Measurements from ENCODE around the gene SNRPB. TPM values are rescaled to one million over a fixed set of nuclear protein-coding genes. Genes with fewer than 3 reads are reported as not detected.

SNRPB gene
- total RNA-seq, 1 experiment from 2014 or later = 349 TPM

DNA sequence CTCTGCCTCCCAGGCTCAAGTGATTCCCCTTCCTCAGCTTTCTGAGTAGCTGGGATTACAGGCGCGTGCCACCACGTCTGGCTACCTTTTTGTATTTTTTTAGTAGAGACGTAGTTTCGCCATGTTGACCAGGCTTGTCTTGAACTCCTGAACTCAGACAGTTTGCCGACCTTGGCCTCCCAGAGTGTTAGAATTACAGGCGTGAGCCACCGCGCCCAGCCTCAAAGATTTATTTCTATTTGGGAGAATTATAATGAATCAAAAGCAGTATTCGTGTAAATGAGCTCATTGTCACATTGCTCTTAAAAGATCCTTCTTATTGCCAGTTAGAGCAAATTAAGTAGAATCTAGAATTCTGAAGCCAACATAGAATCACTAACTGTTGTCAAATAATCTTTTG, 47.5 kb upstream of the SNRPB start:
- Histone ChIP-seq H4K20me1 (ENCODE audit: insufficient read depth) (no peaks in the 10 kb centered on the region), H3K27ac (no peak overlapping the region), H3K4me3 (no peak overlapping the region), H3K36me3 (ENCODE audit: low read depth) (no peaks in the 10 kb centered on the region), H3K9me3 (ENCODE audit: insufficient read depth, low read depth) (no peaks in the 10 kb centered on the region), H3K9me2 (ENCODE audit: insufficient read depth) (no peaks in the 10 kb centered on the region), H3K27me3 (ENCODE audit: insufficient read depth, low read depth) (no peaks in the 10 kb centered on the region), H3K79me2 (ENCODE audit: low read depth) (no peaks in the 10 kb centered on the region), H3K4me1 (replicated peaks; ENCODE audit: insufficient read depth) (no peaks in the 10 kb centered on the region), H2AFZ (no peak overlapping the region), H3K4me2 (no peak overlapping the region), H3F3A (ENCODE audit: insufficient read depth, low read depth) (no peaks in the 10 kb centered on the region)
- no TSS peak for BruUV-seq (replicated peaks)
- TF ChIP-seq EZH2 (IDR thresholded peaks at IDR 0.05; ENCODE audit: low read depth) = no peak
- TF ChIP-seq, protein P1, sequence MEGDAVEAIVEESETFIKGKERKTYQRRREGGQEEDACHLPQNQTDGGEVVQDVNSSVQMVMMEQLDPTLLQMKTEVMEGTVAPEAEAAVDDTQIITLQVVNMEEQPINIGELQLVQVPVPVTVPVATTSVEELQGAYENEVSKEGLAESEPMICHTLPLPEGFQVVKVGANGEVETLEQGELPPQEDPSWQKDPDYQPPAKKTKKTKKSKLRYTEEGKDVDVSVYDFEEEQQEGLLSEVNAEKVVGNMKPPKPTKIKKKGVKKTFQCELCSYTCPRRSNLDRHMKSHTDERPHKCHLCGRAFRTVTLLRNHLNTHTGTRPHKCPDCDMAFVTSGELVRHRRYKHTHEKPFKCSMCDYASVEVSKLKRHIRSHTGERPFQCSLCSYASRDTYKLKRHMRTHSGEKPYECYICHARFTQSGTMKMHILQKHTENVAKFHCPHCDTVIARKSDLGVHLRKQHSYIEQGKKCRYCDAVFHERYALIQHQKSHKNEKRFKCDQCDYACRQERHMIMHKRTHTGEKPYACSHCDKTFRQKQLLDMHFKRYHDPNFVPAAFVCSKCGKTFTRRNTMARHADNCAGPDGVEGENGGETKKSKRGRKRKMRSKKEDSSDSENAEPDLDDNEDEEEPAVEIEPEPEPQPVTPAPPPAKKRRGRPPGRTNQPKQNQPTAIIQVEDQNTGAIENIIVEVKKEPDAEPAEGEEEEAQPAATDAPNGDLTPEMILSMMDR (conservative IDR thresholded peaks at IDR 0.05) = no peak
- no peak for DNase-seq
- intact Hi-C loops (cut with micrococcal nuclease; ENCODE audit: unreplicated experiment) = no loop called here
- POLR2A ChIA-PET (ENCODE audit: unreplicated experiment) = interaction anchor here (0.6 kb wide), 1 partner anchor 148 kb away, joined by 3 read pairs; no protein-coding TSS in a partner anchor
- CTCF ChIA-PET = interaction anchor here (0.6 kb wide), 2 partner anchors 175 to 204 kb away, joined by 3 to 6 read pairs; partner anchors contain the start of gene EBF4

DNA sequence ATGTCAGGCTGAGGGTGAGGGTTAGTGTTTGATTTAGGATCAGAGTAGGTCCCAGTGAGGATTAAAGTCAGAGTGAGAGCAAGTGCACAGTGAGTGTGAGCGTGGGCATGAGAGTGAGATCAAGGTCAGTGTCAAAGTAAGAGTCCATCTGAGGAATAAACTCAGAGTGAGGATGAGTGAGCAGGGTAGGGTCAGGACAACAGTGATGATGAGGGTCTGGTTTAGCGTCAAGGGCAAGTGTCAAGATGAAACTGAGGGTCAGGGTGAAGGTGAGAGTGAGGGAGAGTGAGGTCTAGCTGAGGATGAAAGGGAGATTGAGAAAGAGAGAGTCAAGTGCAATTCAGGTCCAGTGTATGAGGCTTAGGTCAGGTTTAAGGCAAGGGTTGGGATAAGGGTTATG, 45.8 kb upstream of the SNRPB start:
- CTCF ChIA-PET = no interaction called here
- H3K9me3 ChIP-seq (ENCODE audit: insufficient read depth, low read depth) = no peaks in the 10 kb centered on the region
- intact Hi-C loops (cut with micrococcal nuclease; ENCODE audit: unreplicated experiment) = no loop called here

DNA sequence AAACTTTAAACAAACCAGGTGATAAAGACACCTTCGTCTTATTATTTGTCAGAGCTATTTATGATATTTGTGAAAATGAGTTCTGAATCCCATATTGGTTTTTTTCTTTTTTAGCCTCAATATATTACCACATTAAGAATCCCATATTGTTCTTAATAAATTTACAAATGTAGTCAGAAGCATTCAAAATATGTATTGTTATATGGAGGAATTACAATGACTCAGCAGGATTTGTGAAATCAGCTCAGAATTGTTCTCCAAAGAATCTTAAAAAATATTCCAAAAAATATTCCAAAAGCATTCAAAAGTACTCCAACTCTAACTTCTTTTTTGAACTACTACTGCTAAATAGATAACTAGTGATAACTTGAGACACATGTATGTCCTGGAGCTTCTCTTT, 44.6 kb upstream of the SNRPB start:
- Histone ChIP-seq H3K9me2 (ENCODE audit: insufficient read depth) (no peaks in the 10 kb centered on the region), H3F3A (ENCODE audit: insufficient read depth, low read depth) (no peaks in the 10 kb centered on the region), H3K9me3 (ENCODE audit: insufficient read depth, low read depth) (no peaks in the 10 kb centered on the region), H3K4me3 (no peak overlapping the region), H2AFZ (no peak overlapping the region), H4K20me1 (ENCODE audit: insufficient read depth) (no peaks in the 10 kb centered on the region), H3K36me3 (ENCODE audit: low read depth) (no peaks in the 10 kb centered on the region), H3K79me2 (ENCODE audit: low read depth) (no peaks in the 10 kb centered on the region), H3K4me2 (no peak overlapping the region), H3K4me1 (replicated peaks; ENCODE audit: insufficient read depth) (no peaks in the 10 kb centered on the region), H3K27me3 (ENCODE audit: insufficient read depth, low read depth) (no peaks in the 10 kb centered on the region), H3K27ac (no peak overlapping the region)
- intact Hi-C loops (cut with micrococcal nuclease; ENCODE audit: unreplicated experiment) = no loop called here
- BruUV-seq (replicated peaks) = no TSS peak
- TF ChIP-seq EZH2 (IDR thresholded peaks at IDR 0.05; ENCODE audit: low read depth) = no peak
- TF ChIP-seq, protein P1 (conservative IDR thresholded peaks at IDR 0.05) = no peak
- CTCF ChIA-PET = no interaction called here
- DNase-seq = peak in 1 of 2 experiments; percentile 8
- POLR2A ChIA-PET (ENCODE audit: unreplicated experiment) = no interaction called here

More for the DNA sequence above, 45.8 kb upstream of the SNRPB start:
- Histone ChIP-seq H3K4me3 (no peak overlapping the region), H3K27ac (no peak overlapping the region), H3F3A (ENCODE audit: insufficient read depth, low read depth) (no peaks in the 10 kb centered on the region), H3K4me1 (replicated peaks; ENCODE audit: insufficient read depth) (no peaks in the 10 kb centered on the region), H3K36me3 (ENCODE audit: low read depth) (no peaks in the 10 kb centered on the region), H3K4me2 (no peak overlapping the region), H2AFZ (no peak overlapping the region), H3K79me2 (ENCODE audit: low read depth) (no peaks in the 10 kb centered on the region), H3K27me3 (ENCODE audit: insufficient read depth, low read depth) (no peaks in the 10 kb centered on the region), H3K9me2 (ENCODE audit: insufficient read depth) (no peaks in the 10 kb centered on the region), H4K20me1 (ENCODE audit: insufficient read depth) (no peaks in the 10 kb centered on the region)
- POLR2A ChIA-PET (ENCODE audit: unreplicated experiment) = no interaction called here
- BruUV-seq (replicated peaks) = no TSS peak
- DNase-seq = peak in 1 of 2 experiments; percentile 25
- TF ChIP-seq EZH2 (IDR thresholded peaks at IDR 0.05; ENCODE audit: low read depth) = no peak
- TF ChIP-seq, protein P1 (conservative IDR thresholded peaks at IDR 0.05) = no peak
